ENCODE measurements around the gene JPH4. TPM values are rescaled to one million over a fixed set of nuclear protein-coding genes. Genes with fewer than 3 reads are reported as not detected.

The JPH4 gene
- total and polyA plus RNA-seq, 2 donors (not counting 3 experiments of a cell fraction or from before 2014, with no cell fraction given) = 0.06 TPM; not detected in 1

- FAIRE-seq (no peak), DNase-seq (ENCODE audit: low read depth, low spot score) (no peak)
- no peak overlapping the region for H3K9ac ChIP-seq (replicated peaks; ENCODE audit: extremely low read depth, insufficient read depth, low read length)
- H3K9me1 ChIP-seq (replicated peaks; ENCODE audit: control insufficient read depth, extremely low read depth, insufficient read depth, low read length) = no peaks in the 10 kb centered on the region
- dilution Hi-C loops (cut with MboI; ENCODE audit: extremely low pct_ligation_motif_present, low sequenced_read_pairs) = no loop called here
- no peak overlapping the region for H3K4me3 ChIP-seq (replicated peaks in 1 of 3; ENCODE audit: insufficient read depth in 1 of 3, low read depth in 1 of 3, low read length in 3 of 3)
- H3K27ac ChIP-seq (ENCODE audit: insufficient read depth, low read depth, low read length) = no peak overlapping the region
- H3K4me2 ChIP-seq (ENCODE audit: insufficient read depth, low read length) = no peak overlapping the region
- TF ChIP-seq MAX (IDR thresholded peaks at IDR 0.05; ENCODE audit: insufficient read depth, insufficient read length) (no peak), CTCF (IDR thresholded peaks at IDR 0.05; ENCODE audit: extremely low read depth in 1 of 2, insufficient read depth in 1 of 2, low read depth in 1 of 2, low read length in 2 of 2) (no peak), POLR2AphosphoS5 (IDR thresholded peaks at IDR 0.05; ENCODE audit: insufficient read depth, low read depth, low read length) (no peak), MYC (IDR thresholded peaks at IDR 0.05; ENCODE audit: low read depth, low read length) (no peak), GATA2 (IDR thresholded peaks at IDR 0.05; ENCODE audit: insufficient read depth, insufficient read length, low read depth, low read length) (no peak), FOS (IDR thresholded peaks at IDR 0.05; ENCODE audit: borderline replicate concordance, insufficient read depth, low read length) (no peak), POLR2A (IDR thresholded peaks at IDR 0.05; ENCODE audit: low read depth, low read length) (no peak), EZH2 (IDR thresholded peaks at IDR 0.05; ENCODE audit: borderline replicate concordance, low read depth, low read length, severe bottlenecking) (no peak), JUN (IDR thresholded peaks at IDR 0.05; ENCODE audit: borderline replicate concordance, insufficient read depth, insufficient read length, low read depth) (no peak)
- no peaks in the 10 kb centered on the region for H3K9me3 ChIP-seq (replicated peaks; ENCODE audit: control insufficient read depth, insufficient read depth, low read length)
- no peaks in the 10 kb centered on the region for H3K79me2 ChIP-seq (ENCODE audit: control insufficient read depth, insufficient read depth, low read length)
- H3K36me3 ChIP-seq (ENCODE audit: control insufficient read depth in 2 of 2, extremely low read depth in 1 of 2, insufficient read depth in 2 of 2, low read length in 2 of 2) = no peaks in the 10 kb centered on the region
- H3K27me3 ChIP-seq (ENCODE audit: control insufficient read depth in 2 of 2, insufficient read depth in 2 of 2, low read length in 2 of 2) = no peaks in the 10 kb centered on the region
- CTCF ChIA-PET = interaction anchor here (1.0 to 1.2 kb wide), 2 partner anchors 29 to 52 kb away, joined by 3 to 5 read pairs; no protein-coding TSS in a partner anchor
- no peaks in the 10 kb centered on the region for H4K20me1 ChIP-seq (replicated peaks; ENCODE audit: control insufficient read depth, extremely low read depth, insufficient read depth, low read length)
- no peaks in the 10 kb centered on the region for H3K4me1 ChIP-seq (ENCODE audit: control insufficient read depth, extremely low read depth, insufficient read depth, low read length)
- BruUV-seq (replicated peaks) = no TSS peak
- intact Hi-C loops (cut with micrococcal nuclease) = no loop called here
- H2AFZ ChIP-seq (ENCODE audit: low read depth, low read length) = no peak overlapping the region
- POLR2A ChIA-PET = no interaction called here
Measured at GRCh38 chr14:23530375-23531055, 48.1 kb downstream of the JPH4 start.
